Mammary epithelial cell (primary cell): ENCODE measurements around the gene PERM1.

Experiments
- EZH2 ChIP-seq: IDR thresholded peaks from 2 replicates; pipeline ENCODE4 v1.6.1; 2012; ENCODE audit warnings: low read length, inconsistent platforms, borderline replicate concordance
- TF ChIP-seq, protein P1 (sequence below), 2 donors: IDR thresholded peaks in 1 of 2; conservative IDR thresholded peaks in 1 of 2; 2 replicates each; pipeline ENCODE4 v1.5.1; 2011 to 2012; ENCODE audit warnings: inconsistent platforms in 2 of 2, low read length in 2 of 2, mild to moderate bottlenecking in 2 of 2, control low read depth in 1 of 2, low read depth in 1 of 2; ENCODE audit not compliant: insufficient read depth in 1 of 2; ENCODE audit errors: extremely low read depth in 1 of 2

GRCh38 chr1:1024149-1024770 lies 42.4 kb upstream of the PERM1 start:
- no peak for TF ChIP-seq EZH2
- TF ChIP-seq, protein P1, sequence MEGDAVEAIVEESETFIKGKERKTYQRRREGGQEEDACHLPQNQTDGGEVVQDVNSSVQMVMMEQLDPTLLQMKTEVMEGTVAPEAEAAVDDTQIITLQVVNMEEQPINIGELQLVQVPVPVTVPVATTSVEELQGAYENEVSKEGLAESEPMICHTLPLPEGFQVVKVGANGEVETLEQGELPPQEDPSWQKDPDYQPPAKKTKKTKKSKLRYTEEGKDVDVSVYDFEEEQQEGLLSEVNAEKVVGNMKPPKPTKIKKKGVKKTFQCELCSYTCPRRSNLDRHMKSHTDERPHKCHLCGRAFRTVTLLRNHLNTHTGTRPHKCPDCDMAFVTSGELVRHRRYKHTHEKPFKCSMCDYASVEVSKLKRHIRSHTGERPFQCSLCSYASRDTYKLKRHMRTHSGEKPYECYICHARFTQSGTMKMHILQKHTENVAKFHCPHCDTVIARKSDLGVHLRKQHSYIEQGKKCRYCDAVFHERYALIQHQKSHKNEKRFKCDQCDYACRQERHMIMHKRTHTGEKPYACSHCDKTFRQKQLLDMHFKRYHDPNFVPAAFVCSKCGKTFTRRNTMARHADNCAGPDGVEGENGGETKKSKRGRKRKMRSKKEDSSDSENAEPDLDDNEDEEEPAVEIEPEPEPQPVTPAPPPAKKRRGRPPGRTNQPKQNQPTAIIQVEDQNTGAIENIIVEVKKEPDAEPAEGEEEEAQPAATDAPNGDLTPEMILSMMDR (conservative IDR thresholded peaks at IDR 0.05 in 1 of 2, IDR thresholded peaks at IDR 0.05 in 1 of 2; ENCODE audit: extremely low read depth in 1 of 2, insufficient read depth in 1 of 2, low read depth in 1 of 2, low read length in 2 of 2), result no peak
